MG63 (cell line): ENCODE data around the gene CMBL. TPM values are rescaled to one million over a fixed set of nuclear protein-coding genes. Genes with fewer than 3 reads are reported as not detected.
"Not testable (repeated sequence)": the region's sequence is repeated elsewhere in the genome, so short reads cannot be mapped to it uniquely, and the experiment has no call there.

Experiments used
- DNase-seq: peaks from one replicate; pipeline ENCODE4 v3.0.0-alpha.2; 2020
- H3K27me3 ChIP-seq: fragments of 250-450 bp; sonication (Bioruptor Pico); 2 replicates; pipeline ENCODE4 v1.5.1; 2020; ENCODE audit warnings: mild to moderate bottlenecking, moderate library complexity
- H3K36me3 ChIP-seq: fragments of 250-450 bp; sonication (Bioruptor Pico); 2 replicates; pipeline ENCODE4 v1.5.1; 2020; ENCODE audit warnings: mild to moderate bottlenecking, moderate library complexity
- H3K4me3 ChIP-seq: fragments of 250-450 bp; sonication (Bioruptor Pico); 2 replicates; pipeline ENCODE4 v1.5.1; 2020; ENCODE audit warnings: mild to moderate bottlenecking, moderate library complexity
- H3K9me3 ChIP-seq: fragments of 250-450 bp; sonication (Bioruptor Pico); 2 replicates; pipeline ENCODE4 v1.5.1; 2020; ENCODE audit warnings: mild to moderate bottlenecking, moderate library complexity
- total RNA-seq: library from RNA; depleted of rRNA; stranded (reverse); fragments of >200 nt; shearing (Covaris generic); gene quantifications from 2 replicates; pipeline ENCODE4 v1.2.3, GENCODE V29; 2014; ENCODE audit warnings: low replicate concordance; rRNA removed

Gene CMBL
- 23.3 and 29.1 TPM in 2 replicates for total RNA-seq

GRCh38 chr5:10307206-10308148 is at the start of gene CMBL:
Gene CMBL, minus strand, starts transcription at chr5:10307902. Its CDS starts 17,140 bp downstream, at chr5:10290762.
- Histone ChIP-seq H3K27me3 (no peaks in the 10 kb centered on the region), H3K36me3 (no peaks in the 10 kb centered on the region; the same call in 1 of the 2 replicates), H3K4me3 (peak within 1 kb of the TSS; percentile 66), H3K9me3 (no peaks in the 10 kb centered on the region; the same call in 1 of the 2 replicates)
- peak; percentile 84 for DNase-seq

- no peaks in the 10 kb centered on the region for H3K27me3 ChIP-seq
- peak overlapping the region; percentile 97 for H3K4me3 ChIP-seq
- H3K9me3 ChIP-seq = no peaks in the 10 kb centered on the region; the same call in 1 of the 2 replicates
- no peak for DNase-seq
- H3K36me3 ChIP-seq = peaks cover 32% of the 10 kb centered on the region
Observed at GRCh38 chr5:10355071-10355889, 47.6 kb upstream of the CMBL start.

- Histone ChIP-seq H3K27me3 (no peaks in the 10 kb centered on the region), H3K9me3 (no peaks in the 10 kb centered on the region; the same call in 1 of the 2 replicates), H3K36me3 (peaks cover 27% of the 10 kb centered on the region), H3K4me3 (peak overlapping the region; percentile 97)
- peak; percentile 64 for DNase-seq
Observed at GRCh38 chr5:10354048-10354872, 46.6 kb upstream of the CMBL start.

GRCh38 chr5:10353241-10354047 is 45.7 kb upstream of the CMBL start, which contains the start of gene MARCHF6:
Gene MARCHF6, plus strand, starts transcription at chr5:10353695. Its CDS starts 204 bp downstream, at chr5:10353899.
- H3K4me3 ChIP-seq = peak within 1 kb of the TSS; percentile 97
- H3K36me3 ChIP-seq = peaks cover 20% of the 10 kb centered on the region
- no peaks in the 10 kb centered on the region for H3K27me3 ChIP-seq
- DNase-seq = peak; percentile 97
- no peaks in the 10 kb centered on the region; the same call in 1 of the 2 replicates for H3K9me3 ChIP-seq

GRCh38 chr5:10352430-10353240 is 44.9 kb upstream of the CMBL start:
- no peak for DNase-seq
- Histone ChIP-seq H3K9me3 (no peaks in the 10 kb centered on the region; the same call in 1 of the 2 replicates), H3K27me3 (no peaks in the 10 kb centered on the region), H3K36me3 (peaks cover 15% of the 10 kb centered on the region), H3K4me3 (peak overlapping the region; percentile 97)

- H3K27me3 ChIP-seq = no peaks in the 10 kb centered on the region
- peaks cover 13% of the 10 kb centered on the region for H3K36me3 ChIP-seq
- no peak for DNase-seq
- H3K4me3 ChIP-seq = no peak overlapping the region
- H3K9me3 ChIP-seq = no peaks in the 10 kb centered on the region; the same call in 1 of the 2 replicates
Observed at GRCh38 chr5:10351919-10352318, 44.2 kb upstream of the CMBL start.

GRCh38 chr5:10351199-10351905 is 43.6 kb upstream of the CMBL start:
- peaks cover 7% of the 10 kb centered on the region for H3K36me3 ChIP-seq
- H3K27me3 ChIP-seq = no peaks in the 10 kb centered on the region
- no peaks in the 10 kb centered on the region; the same call in 1 of the 2 replicates for H3K9me3 ChIP-seq
- no peak overlapping the region for H3K4me3 ChIP-seq
- DNase-seq = peak; percentile 30

- no peak overlapping the region for H3K4me3 ChIP-seq
- H3K9me3 ChIP-seq = no peaks in the 10 kb centered on the region
- H3K27me3 ChIP-seq = no peaks in the 10 kb centered on the region
- DNase-seq = no peak
- H3K36me3 ChIP-seq = 0 out of 2 replicates have a peak, but pooled peaks cover 2% of the 10 kb centered on the region
Observed at GRCh38 chr5:10348258-10348657, 40.6 kb upstream of the CMBL start.

- not testable (repeated sequence) for H3K36me3 ChIP-seq, H3K9me3 ChIP-seq, DNase-seq, H3K27me3 ChIP-seq, H3K4me3 ChIP-seq
Observed at GRCh38 chr5:10344461-10345106, 36.9 kb upstream of the CMBL start.

- DNase-seq = peak; percentile 63
- Histone ChIP-seq H3K9me3 (no peaks in the 10 kb centered on the region), H3K36me3 (no peaks in the 10 kb centered on the region)
Observed at GRCh38 chr5:10343486-10343885, 35.8 kb upstream of the CMBL start.

GRCh38 chr5:10339958-10340357 is 32.3 kb upstream of the CMBL start:
- Histone ChIP-seq H3K36me3 (no peaks in the 10 kb centered on the region), H3K27me3 (no peaks in the 10 kb centered on the region), H3K9me3 (no peaks in the 10 kb centered on the region), H3K4me3 (no peak overlapping the region)
- DNase-seq = no peak

More at GRCh38 chr5:10343486-10343885, 35.8 kb upstream of the CMBL start:
- no peaks in the 10 kb centered on the region for H3K27me3 ChIP-seq
- no peak overlapping the region for H3K4me3 ChIP-seq

- DNase-seq = no peak
- Histone ChIP-seq H3K9me3 (no peaks in the 10 kb centered on the region), H3K36me3 (no peaks in the 10 kb centered on the region), H3K27me3 (no peaks in the 10 kb centered on the region), H3K4me3 (no peak overlapping the region)
Observed at GRCh38 chr5:10339058-10339811, 31.5 kb upstream of the CMBL start.

GRCh38 chr5:10338686-10339057 is 31.0 kb upstream of the CMBL start:
- DNase-seq = no peak
- H3K4me3 ChIP-seq = no peak overlapping the region

More at GRCh38 chr5:10338686-10339057, 31.0 kb upstream of the CMBL start:
- H3K36me3 ChIP-seq = no peaks in the 10 kb centered on the region
- no peaks in the 10 kb centered on the region for H3K9me3 ChIP-seq
- H3K27me3 ChIP-seq = no peaks in the 10 kb centered on the region
